Measurements from ENCODE around the gene SKP1. TPM values are rescaled to one million over a fixed set of nuclear protein-coding genes. Genes with fewer than 3 reads are reported as not detected.
"Not testable (repeated sequence)": the region's sequence is repeated elsewhere in the genome, so short reads cannot be mapped to it uniquely, and the experiment has no call there.

Gene SKP1
- total RNA-seq, 1 experiment from 2014 or later = 220 TPM

GRCh38 chr5:134224888-134225779 lies 48.4 kb upstream of the SKP1 start:
- Histone ChIP-seq H3K9me3 (ENCODE audit: low read length) (no peaks in the 10 kb centered on the region), H3K4me3 (ENCODE audit: low read length) (peak overlapping the region; percentile 100), H3F3A (ENCODE audit: low read length, unreplicated experiment) (no peaks in the 10 kb centered on the region), H3K36me3 (ENCODE audit: low read depth, low read length) (0 out of 2 replicates have a peak, but pooled peaks cover 12% of the 10 kb centered on the region), H3K27ac (ENCODE audit: low read length) (peak overlapping the region; percentile 96), H2AFZ (ENCODE audit: low read length) (peak overlapping the region; percentile 68), H3K79me2 (ENCODE audit: low read length) (peaks cover 73% of the 10 kb centered on the region), H3K9me2 (replicated peaks; ENCODE audit: low read length) (no peaks in the 10 kb centered on the region), H3K9ac (ENCODE audit: low read length) (peak overlapping the region; percentile 100), H3K4me1 (ENCODE audit: insufficient read depth, low read length) (peaks cover 22% of the 10 kb centered on the region), H3K4me2 (ENCODE audit: low read length) (peak overlapping the region; percentile 87), H3K27me3 (ENCODE audit: low read length) (no peaks in the 10 kb centered on the region), H4K20me1 (ENCODE audit: low read length) (peaks cover 46% of the 10 kb centered on the region)
- peak; percentile 78 for DNase-seq
- TF ChIP-seq EZH2phosphoT487 (IDR thresholded peaks at IDR 0.05; ENCODE audit: borderline replicate concordance, low read length) (no peak), CTCF (conservative IDR thresholded peaks at IDR 0.05; ENCODE audit: low read depth, low read length) (no peak), EZH2 (IDR thresholded peaks at IDR 0.05; ENCODE audit: low read length, unreplicated experiment) (no peak)
- ChIA-PET CTCF (no interaction called here), POLR2A (ENCODE audit: unreplicated experiment) (interaction anchor here (0.6 to 2.4 kb wide), 3 partner anchors 20 to 153 kb away, joined by 5 to 16 read pairs (median 15); no protein-coding TSS in a partner anchor)
- intact Hi-C loops (cut with micrococcal nuclease) = loop anchor here (2.0 kb wide), 1 partner anchor 48 kb away; the partner anchor contains the start of gene SKP1
- BruUV-seq (replicated peaks) = no TSS peak
- ATAC-seq = peak; percentile 29

GRCh38 chr5:134223406-134224248 lies 46.9 kb upstream of the SKP1 start:
- Histone ChIP-seq H3K79me2 (ENCODE audit: low read length) (peaks cover 88% of the 10 kb centered on the region), H3K4me1 (ENCODE audit: insufficient read depth, low read length) (peaks cover 22% of the 10 kb centered on the region), H4K20me1 (ENCODE audit: low read length) (peaks cover 60% of the 10 kb centered on the region), H2AFZ (ENCODE audit: low read length) (no peak overlapping the region), H3K9me2 (replicated peaks; ENCODE audit: low read length) (no peaks in the 10 kb centered on the region), H3K27ac (ENCODE audit: low read length) (no peak overlapping the region), H3F3A (ENCODE audit: low read length, unreplicated experiment) (no peaks in the 10 kb centered on the region), H3K36me3 (ENCODE audit: low read depth, low read length) (0 out of 2 replicates have a peak, but pooled peaks cover 12% of the 10 kb centered on the region), H3K4me3 (ENCODE audit: low read length) (peak overlapping the region; percentile 100), H3K4me2 (ENCODE audit: low read length) (peak overlapping the region; percentile 87), H3K9me3 (ENCODE audit: low read length) (no peaks in the 10 kb centered on the region), H3K27me3 (ENCODE audit: low read length) (no peaks in the 10 kb centered on the region), H3K9ac (ENCODE audit: low read length) (peak overlapping the region; percentile 100; the same call in 1 of the 2 replicates)
- TF ChIP-seq EZH2phosphoT487 (IDR thresholded peaks at IDR 0.05; ENCODE audit: borderline replicate concordance, low read length) (no peak), CTCF (conservative IDR thresholded peaks at IDR 0.05; ENCODE audit: low read depth, low read length) (no peak), EZH2 (IDR thresholded peaks at IDR 0.05; ENCODE audit: low read length, unreplicated experiment) (no peak)
- ATAC-seq = no peak
- ChIA-PET CTCF (no interaction called here), POLR2A (ENCODE audit: unreplicated experiment) (interaction anchor here (0.6 kb wide), 1 partner anchor 517 kb away, joined by 3 read pairs; no protein-coding TSS in a partner anchor)
- no TSS peak for BruUV-seq (replicated peaks)
- DNase-seq = peak; percentile 7
- intact Hi-C loops (cut with micrococcal nuclease) = loop anchor here (2.0 kb wide), 1 partner anchor 47 kb away; the partner anchor contains the start of gene SKP1

- H3K9me2 ChIP-seq (replicated peaks; ENCODE audit: low read length); H3K9me3 ChIP-seq (ENCODE audit: low read length); CTCF ChIA-PET; H3K9ac ChIP-seq (ENCODE audit: low read length); POLR2A ChIA-PET (ENCODE audit: unreplicated experiment); intact Hi-C loops (cut with micrococcal nuclease); H3K4me3 ChIP-seq (ENCODE audit: low read length); DNase-seq; H3K27ac ChIP-seq (ENCODE audit: low read length); BruUV-seq (replicated peaks); ATAC-seq; H3K27me3 ChIP-seq (ENCODE audit: low read length); H3F3A ChIP-seq (ENCODE audit: low read length, unreplicated experiment); H2AFZ ChIP-seq (ENCODE audit: low read length): not testable (repeated sequence)
- peak overlapping the region; percentile 87; the same call in 1 of the 2 replicates for H3K4me2 ChIP-seq (ENCODE audit: low read length)
- H4K20me1 ChIP-seq (ENCODE audit: low read length) = peaks cover 77% of the 10 kb centered on the region
- H3K4me1 ChIP-seq (ENCODE audit: insufficient read depth, low read length) = peaks cover 15% of the 10 kb centered on the region
- peaks cover 14% of the 10 kb centered on the region; the same call in 1 of the 2 replicates for H3K36me3 ChIP-seq (ENCODE audit: low read depth, low read length)
- peaks cover 97% of the 10 kb centered on the region for H3K79me2 ChIP-seq (ENCODE audit: low read length)
Measured at GRCh38 chr5:134221690-134222089, 44.9 kb upstream of the SKP1 start.

Data from PC-3 (cell line).